NCI-H146 treated with DMSO at 0.1 percent for 48 hours (cell line): ENCODE data around the gene SPECC1.

ENCODE experiments used
- DNase-seq: peaks from one replicate; lab custom pipeline; 2025; ENCODE audit not compliant: unreplicated experiment; lab: John Stamatoyannopoulos, UW

Gene SPECC1

GRCh38 chr17:20122254-20122879 is 113.2 kb downstream of the SPECC1 start:
- DNase-seq: no peak

- DNase-seq: peak; percentile 20
Observed at GRCh38 chr17:20123209-20123608, 114.0 kb downstream of the SPECC1 start.

- no peak for DNase-seq
Observed at GRCh38 chr17:20125724-20126123, 116.6 kb downstream of the SPECC1 start.

GRCh38 chr17:20127360-20128035 is 118.3 kb downstream of the SPECC1 start:
- DNase-seq: no peak

- DNase-seq: no peak
Observed at GRCh38 chr17:20128036-20128667, 119.0 kb downstream of the SPECC1 start.

- DNase-seq: no peak
Observed at GRCh38 chr17:20133517-20133916, 124.4 kb downstream of the SPECC1 start.

- no peak for DNase-seq
Observed at GRCh38 chr17:20141198-20141972, 132.2 kb downstream of the SPECC1 start.

GRCh38 chr17:20142268-20142667 is 133.1 kb downstream of the SPECC1 start:
- no peak for DNase-seq

- no peak for DNase-seq
Observed at GRCh38 chr17:20143740-20144139, 134.6 kb downstream of the SPECC1 start.

- no peak for DNase-seq
Observed at GRCh38 chr17:20145567-20145966, 136.4 kb downstream of the SPECC1 start.

GRCh38 chr17:20149251-20149650 is 140.1 kb downstream of the SPECC1 start:
- DNase-seq: no peak

GRCh38 chr17:20151174-20151573 is 142.0 kb downstream of the SPECC1 start:
- no peak for DNase-seq

GRCh38 chr17:20153231-20153630 is 144.1 kb downstream of the SPECC1 start:
- no peak for DNase-seq

GRCh38 chr17:20154286-20155000 is 145.3 kb downstream of the SPECC1 start:
- no peak for DNase-seq

- peak; percentile 95 for DNase-seq
Observed at GRCh38 chr17:20155258-20156195, 146.4 kb downstream of the SPECC1 start.

- no peak for DNase-seq
Observed at GRCh38 chr17:20156196-20157000, 147.2 kb downstream of the SPECC1 start.

GRCh38 chr17:20157001-20157310 is 147.8 kb downstream of the SPECC1 start:
- no peak for DNase-seq

GRCh38 chr17:20158580-20158979 is 149.4 kb downstream of the SPECC1 start:
- no peak for DNase-seq

- DNase-seq: no peak
Observed at GRCh38 chr17:20159406-20160069, 150.4 kb downstream of the SPECC1 start.
